Hepatocyte (in vitro differentiated cells): Measurements from ENCODE around the gene ZNF462. TPM values are rescaled to one million over a fixed set of nuclear protein-coding genes. Genes with fewer than 3 reads are reported as not detected.

Experiments used
- DNase-seq: peaks from one replicate; pipeline ENCODE4 v3.0.0-alpha.2; 2016; ENCODE audit warnings: low spot score
- H2AFZ ChIP-seq: fragments of 200-600 bp; sonication (generic); 2 replicates; pipeline ENCODE4 v1.6.0; 2016; ENCODE audit warnings: antibody characterized with exemption, mild to moderate bottlenecking
- H3K27ac ChIP-seq: fragments of 200-600 bp; sonication (generic); 2 replicates; pipeline ENCODE4 v1.5.1; 2016; ENCODE audit warnings: mild to moderate bottlenecking
- H3K27me3 ChIP-seq: fragments of 200-600 bp; sonication (generic); 2 replicates; pipeline ENCODE4 v1.6.1; 2016
- H3K36me3 ChIP-seq: fragments of 200-600 bp; sonication (generic); replicated peaks from 2 replicates; pipeline ENCODE4 v1.5.1; 2016; ENCODE audit warnings: low read depth; ENCODE audit not compliant: insufficient read depth
- H3K4me1 ChIP-seq: fragments of 200-600 bp; sonication (generic); 2 replicates; pipeline ENCODE4 v1.5.1; 2016; ENCODE audit warnings: mild to moderate bottlenecking, moderate library complexity; ENCODE audit not compliant: insufficient read depth
- H3K4me2 ChIP-seq: fragments of 200-600 bp; sonication (generic); 2 replicates; pipeline ENCODE4 v1.6.0; 2016
- H3K4me3 ChIP-seq: fragments of 200-600 bp; sonication (generic); 2 replicates; pipeline ENCODE4 v1.5.1; 2016; ENCODE audit warnings: mild to moderate bottlenecking
- H3K79me2 ChIP-seq: fragments of 200-600 bp; sonication (generic); 2 replicates; pipeline ENCODE4 v1.6.0; 2017; ENCODE audit warnings: mild to moderate bottlenecking
- H3K9me2 ChIP-seq: fragments of 200-600 bp; sonication (generic); replicated peaks from 2 replicates; pipeline ENCODE4 v1.6.0; 2017; ENCODE audit warnings: mild to moderate bottlenecking; ENCODE audit not compliant: insufficient read depth
- H3K9me3 ChIP-seq: fragments of 200-600 bp; sonication (generic); 2 replicates; pipeline ENCODE4 v1.5.1; 2016; ENCODE audit warnings: low read depth, mild to moderate bottlenecking
- H4K20me1 ChIP-seq: fragments of 200-600 bp; sonication (generic); 2 replicates; pipeline ENCODE4 v1.6.0; 2016; ENCODE audit warnings: mild to moderate bottlenecking; ENCODE audit not compliant: insufficient read depth, poor library complexity, severe bottlenecking
- EZH2 ChIP-seq: fragments of 200-600 bp; sonication (generic); IDR thresholded peaks from 2 replicates; pipeline ENCODE4 v1.6.1; 2016; ENCODE audit warnings: antibody characterized with exemption, mild to moderate bottlenecking, borderline replicate concordance
- EZH2phosphoT487 ChIP-seq: fragments of 200-600 bp; sonication (generic); IDR thresholded peaks from one replicate; pipeline ENCODE4 v1.6.1; 2018; ENCODE audit warnings: antibody characterized with exemption, mild to moderate bottlenecking, low read depth, moderate library complexity; ENCODE audit not compliant: unreplicated experiment, severe bottlenecking
- WGBS: methylation state at CpG from one replicate; pipeline ENCODE4 v1.1.6; 2016; ENCODE audit warnings: low lambda C conversion rate; ENCODE audit errors: missing lambda C conversion rate; 5-methylcytosine and 5-hydroxymethylcytosine counted together
- polyA plus RNA-seq: library from polyadenylated mRNA; unstranded; fragments of >200 nt; fragmentation: Nextera tagmentation; extraction: Ambion mirVana; gene quantifications from 2 replicates; pipeline ENCODE4 v1.2.1, GENCODE V29; 2016
- total RNA-seq: library from RNA; depleted of rRNA; stranded (reverse); fragments of >200 nt; gene quantifications from 2 replicates; pipeline ENCODE4 v1.2.3, GENCODE V29; 2014
- TF ChIP-seq, protein P1 (sequence below): fragments of 200-600 bp; sonication (generic); IDR thresholded peaks from 2 replicates; pipeline ENCODE4 v1.5.1; 2016; ENCODE audit warnings: antibody characterized with exemption, mild to moderate bottlenecking; ENCODE audit not compliant: poor library complexity

ZNF462 gene
- total and polyA plus RNA-seq, 2 experiments from 2014 or later, result 7.8 to 27.5 TPM

GRCh38 chr9:106945727-106946660 lies 83.0 kb downstream of the ZNF462 start:
- Histone ChIP-seq H3K9me2 (no peaks in the 10 kb centered on the region), H3K27ac (no peak overlapping the region), H4K20me1 (no peaks in the 10 kb centered on the region), H3K27me3 (no peaks in the 10 kb centered on the region), H3K4me1 (no peaks in the 10 kb centered on the region), H2AFZ (no peak overlapping the region), H3K9me3 (no peaks in the 10 kb centered on the region), H3K36me3 (no peaks in the 10 kb centered on the region), H3K4me2 (no peak overlapping the region), H3K4me3 (no peak overlapping the region), H3K79me2 (no peaks in the 10 kb centered on the region)
- DNase-seq, result no peak
- 85% methylated on average over 5 of the region's 5 CpGs for WGBS
- TF ChIP-seq, protein P1, sequence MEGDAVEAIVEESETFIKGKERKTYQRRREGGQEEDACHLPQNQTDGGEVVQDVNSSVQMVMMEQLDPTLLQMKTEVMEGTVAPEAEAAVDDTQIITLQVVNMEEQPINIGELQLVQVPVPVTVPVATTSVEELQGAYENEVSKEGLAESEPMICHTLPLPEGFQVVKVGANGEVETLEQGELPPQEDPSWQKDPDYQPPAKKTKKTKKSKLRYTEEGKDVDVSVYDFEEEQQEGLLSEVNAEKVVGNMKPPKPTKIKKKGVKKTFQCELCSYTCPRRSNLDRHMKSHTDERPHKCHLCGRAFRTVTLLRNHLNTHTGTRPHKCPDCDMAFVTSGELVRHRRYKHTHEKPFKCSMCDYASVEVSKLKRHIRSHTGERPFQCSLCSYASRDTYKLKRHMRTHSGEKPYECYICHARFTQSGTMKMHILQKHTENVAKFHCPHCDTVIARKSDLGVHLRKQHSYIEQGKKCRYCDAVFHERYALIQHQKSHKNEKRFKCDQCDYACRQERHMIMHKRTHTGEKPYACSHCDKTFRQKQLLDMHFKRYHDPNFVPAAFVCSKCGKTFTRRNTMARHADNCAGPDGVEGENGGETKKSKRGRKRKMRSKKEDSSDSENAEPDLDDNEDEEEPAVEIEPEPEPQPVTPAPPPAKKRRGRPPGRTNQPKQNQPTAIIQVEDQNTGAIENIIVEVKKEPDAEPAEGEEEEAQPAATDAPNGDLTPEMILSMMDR, result no peak
- TF ChIP-seq EZH2, result no peak
- no peak for TF ChIP-seq EZH2phosphoT487

DNA sequence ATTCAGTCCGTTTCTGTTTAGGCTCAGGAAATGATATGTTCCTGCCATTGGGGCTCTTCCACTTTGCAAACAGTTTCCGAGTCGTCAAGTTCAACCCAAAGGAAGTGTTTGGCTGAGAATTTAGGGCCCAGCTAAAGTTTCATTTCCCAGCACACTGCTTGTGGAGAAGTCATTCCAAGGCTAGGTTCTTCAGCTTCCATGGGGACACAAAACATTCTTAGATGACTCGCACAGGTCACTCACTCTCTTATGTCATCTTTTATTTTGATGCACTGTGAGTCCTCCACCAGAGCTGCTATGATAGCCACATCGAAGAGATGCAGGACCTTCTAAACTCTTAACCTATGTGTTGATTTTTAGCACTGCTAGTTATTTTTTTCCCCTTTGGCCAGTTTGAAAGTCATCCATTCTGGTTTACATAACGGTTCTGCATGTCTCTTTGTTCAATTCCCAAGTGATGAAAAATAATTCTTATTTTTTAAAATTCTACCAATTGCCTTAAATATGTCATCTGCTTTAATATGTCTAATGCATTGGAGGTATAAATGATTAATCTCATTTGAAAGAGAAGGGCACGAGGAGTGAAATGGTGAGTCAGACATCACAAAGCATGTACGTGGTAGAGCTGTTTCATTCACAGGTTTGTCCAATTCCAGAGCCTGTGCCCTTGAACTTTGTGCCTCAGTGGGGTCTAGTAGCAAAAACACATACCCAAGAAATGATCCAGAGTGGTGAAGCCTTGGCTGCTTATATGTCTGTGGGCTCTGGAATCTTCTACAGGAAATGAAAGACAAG lies 84.3 kb downstream of the ZNF462 start:
- no peaks in the 10 kb centered on the region for H4K20me1 ChIP-seq
- no peaks in the 10 kb centered on the region for H3K27me3 ChIP-seq
- H3K4me1 ChIP-seq, result no peaks in the 10 kb centered on the region
- no peaks in the 10 kb centered on the region for H3K9me3 ChIP-seq
- DNase-seq, result no peak
- H3K36me3 ChIP-seq, result no peaks in the 10 kb centered on the region
- no peak overlapping the region for H3K4me2 ChIP-seq
- H2AFZ ChIP-seq, result no peak overlapping the region
- TF ChIP-seq EZH2, result no peak
- TF ChIP-seq, protein P1, result no peak
- no peak for TF ChIP-seq EZH2phosphoT487
- H3K27ac ChIP-seq, result no peak overlapping the region
- 91% methylated on average over 8 of the region's 8 CpGs for WGBS
- H3K9me2 ChIP-seq, result no peaks in the 10 kb centered on the region
- no peaks in the 10 kb centered on the region for H3K79me2 ChIP-seq
- H3K4me3 ChIP-seq, result no peak overlapping the region

DNA sequence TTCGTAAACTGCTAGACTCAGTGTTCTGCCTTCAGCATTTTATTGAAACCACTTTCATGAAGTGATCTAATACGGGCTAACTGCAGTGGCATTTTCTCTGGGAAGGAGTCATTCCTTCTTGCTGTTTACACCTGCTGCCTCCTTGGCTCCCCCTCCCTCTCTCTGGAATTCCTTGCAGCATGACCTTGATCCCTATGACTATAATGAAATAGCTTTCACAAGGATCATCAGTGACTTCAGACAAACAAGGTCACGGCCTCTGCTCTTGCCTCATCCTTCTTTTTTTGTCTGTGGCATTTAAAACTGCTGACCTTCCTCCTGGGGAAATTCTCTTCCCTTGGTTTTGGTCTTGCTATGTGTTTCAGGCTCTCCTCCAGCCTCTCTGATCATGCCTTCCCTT lies 90.2 kb downstream of the ZNF462 start:
- Histone ChIP-seq H3K9me3 (no peaks in the 10 kb centered on the region), H3K27ac (no peak overlapping the region), H3K27me3 (no peaks in the 10 kb centered on the region), H4K20me1 (no peaks in the 10 kb centered on the region), H3K79me2 (no peaks in the 10 kb centered on the region), H3K4me1 (no peaks in the 10 kb centered on the region), H3K36me3 (no peaks in the 10 kb centered on the region), H3K4me2 (no peak overlapping the region), H2AFZ (no peak overlapping the region), H3K4me3 (no peak overlapping the region), H3K9me2 (no peaks in the 10 kb centered on the region)
- DNase-seq, result no peak
- WGBS, result 77% methylated on average over 3 of the region's 3 CpGs
- no peak for TF ChIP-seq EZH2phosphoT487

- H3K9me3 ChIP-seq, result no peaks in the 10 kb centered on the region
- TF ChIP-seq EZH2phosphoT487 (no peak), EZH2 (no peak)
- TF ChIP-seq, protein P1, result no peak
- no peak overlapping the region for H3K27ac ChIP-seq
- H3K4me3 ChIP-seq, result no peak overlapping the region
- no peak overlapping the region for H3K4me2 ChIP-seq
- H3K4me1 ChIP-seq, result no peaks in the 10 kb centered on the region
- no peak overlapping the region for H2AFZ ChIP-seq
- H3K79me2 ChIP-seq, result no peaks in the 10 kb centered on the region
- H3K9me2 ChIP-seq, result no peaks in the 10 kb centered on the region
- H3K36me3 ChIP-seq, result no peaks in the 10 kb centered on the region
- H3K27me3 ChIP-seq, result no peaks in the 10 kb centered on the region
- no peak for DNase-seq
- 88% methylated on average over 1 of the region's 1 CpG for WGBS
- no peaks in the 10 kb centered on the region for H4K20me1 ChIP-seq
Observed at GRCh38 chr9:106954558-106954957, 91.6 kb downstream of the ZNF462 start.
